ENCODE data around the gene MRPS16.
"Not testable (repeated sequence)": the region's sequence is repeated elsewhere in the genome, so short reads cannot be mapped to it uniquely, and the experiment has no call there.

MRPS16 gene

GRCh38 chr10:73262880-73263555, 10.6 kb upstream of the MRPS16 start:
- H3K27ac ChIP-seq (ENCODE audit: low read length, poor library complexity, severe bottlenecking) = no peak overlapping the region
- 100% methylated on average over 1 of the region's 5 CpGs for WGBS
- no peak overlapping the region for H4K91ac ChIP-seq (ENCODE audit: low read length)
- DNase-seq = no peak
- H3K36me3 ChIP-seq (ENCODE audit: control insufficient read depth in 1 of 2, insufficient read depth in 2 of 2, low read depth in 1 of 2, low read length in 2 of 2) = no peaks in the 10 kb centered on the region
- H3K4me1 ChIP-seq (ENCODE audit: control insufficient read depth, insufficient read depth, low read depth, low read length) = no peaks in the 10 kb centered on the region
- no peak overlapping the region for H3K4ac ChIP-seq (ENCODE audit: low read depth in 1 of 2, low read length in 2 of 2)
- no peak overlapping the region for H2AK5ac ChIP-seq (ENCODE audit: low read length, severe bottlenecking)
- no peak overlapping the region for H3K23ac ChIP-seq (ENCODE audit: low read length in 2 of 2)
- H2BK15ac ChIP-seq (ENCODE audit: low read depth, poor library complexity, severe bottlenecking) = no peak overlapping the region
- H3K4me3 ChIP-seq (ENCODE audit: insufficient read depth in 1 of 2, low read depth in 1 of 2, low read length in 2 of 2) = no peak overlapping the region
- H2AFZ ChIP-seq (ENCODE audit: low read depth, low read length) = no peak overlapping the region
- H3K9ac ChIP-seq (ENCODE audit: low read length) = no peak overlapping the region
- no peaks in the 10 kb centered on the region for H3K9me3 ChIP-seq (ENCODE audit: control insufficient read depth, low read length)
- H3K4me2 ChIP-seq (ENCODE audit: low read length, poor library complexity, severe bottlenecking) = no peak overlapping the region
- no peak overlapping the region for H2BK120ac ChIP-seq (ENCODE audit: low read depth, low read length)
- H3K14ac ChIP-seq (ENCODE audit: low read length in 2 of 2) = no peak overlapping the region
- H3K27me3 ChIP-seq (ENCODE audit: control insufficient read depth in 1 of 2, insufficient read depth in 1 of 2, low read length in 2 of 2) = no peaks in the 10 kb centered on the region
- H2BK5ac ChIP-seq (ENCODE audit: low read depth, low read length, poor library complexity, severe bottlenecking) = no peak overlapping the region
- H3K79me1 ChIP-seq (replicated peaks; ENCODE audit: low read length, poor library complexity, severe bottlenecking) = no peaks in the 10 kb centered on the region
- no peak overlapping the region for H2BK12ac ChIP-seq (ENCODE audit: low read length in 2 of 2)
- H3K18ac ChIP-seq (ENCODE audit: low read depth in 1 of 2, low read length in 2 of 2) = no peak overlapping the region
- H4K8ac ChIP-seq (ENCODE audit: low read length) = no peak overlapping the region

DNA sequence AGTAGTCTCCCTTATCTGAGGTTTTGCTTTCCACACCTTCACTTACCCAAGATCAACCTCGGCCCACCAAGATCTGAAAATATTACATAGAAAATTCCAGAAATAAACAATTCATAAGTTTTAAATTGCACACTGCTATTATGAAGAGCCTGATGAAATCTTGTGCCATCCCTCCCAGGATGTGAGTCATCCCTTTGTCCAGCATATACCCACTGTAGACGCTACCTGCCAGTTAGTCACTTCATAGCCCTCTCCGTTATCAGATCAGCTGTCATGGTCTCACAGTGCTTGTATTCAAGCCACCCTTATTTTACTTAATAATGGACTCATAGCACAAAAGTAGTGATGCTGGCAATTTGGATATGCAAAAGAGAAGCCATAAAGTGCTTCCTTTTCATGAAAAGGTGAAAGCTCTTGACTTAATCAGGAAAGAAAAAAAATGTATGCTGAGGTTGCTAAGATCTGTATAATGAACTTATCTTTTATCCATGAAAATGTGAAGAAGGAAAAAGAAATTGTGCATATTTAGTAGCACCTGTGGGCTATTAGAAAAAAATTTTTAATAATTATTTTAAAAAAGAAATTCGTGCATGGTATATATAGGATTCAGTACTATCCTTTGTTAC, 9.8 kb upstream of the MRPS16 start:
- no peak overlapping the region for H2BK15ac ChIP-seq (ENCODE audit: low read depth, poor library complexity, severe bottlenecking)
- no peak overlapping the region for H3K4me3 ChIP-seq (ENCODE audit: insufficient read depth in 1 of 2, low read depth in 1 of 2, low read length in 2 of 2)
- H2BK120ac ChIP-seq (ENCODE audit: low read depth, low read length) = no peak overlapping the region
- 57% methylated on average over 3 of the region's 4 CpGs for WGBS
- no peaks in the 10 kb centered on the region for H3K9me3 ChIP-seq (ENCODE audit: control insufficient read depth, low read length)
- H3K4me1 ChIP-seq (ENCODE audit: control insufficient read depth, insufficient read depth, low read depth, low read length) = no peaks in the 10 kb centered on the region
- no peak overlapping the region for H4K91ac ChIP-seq (ENCODE audit: low read length)
- no peak overlapping the region for H3K27ac ChIP-seq (ENCODE audit: low read length, poor library complexity, severe bottlenecking)
- H3K36me3 ChIP-seq (ENCODE audit: control insufficient read depth in 1 of 2, insufficient read depth in 2 of 2, low read depth in 1 of 2, low read length in 2 of 2) = no peaks in the 10 kb centered on the region
- H3K18ac ChIP-seq (ENCODE audit: low read depth in 1 of 2, low read length in 2 of 2) = no peak overlapping the region
- no peak overlapping the region for H2AK5ac ChIP-seq (ENCODE audit: low read length, severe bottlenecking)
- no peak overlapping the region for H3K14ac ChIP-seq (ENCODE audit: low read length in 2 of 2)
- peak; percentile 54 for DNase-seq
- peak overlapping the region; percentile 28 for H3K9ac ChIP-seq (ENCODE audit: low read length)
- H3K27me3 ChIP-seq (ENCODE audit: control insufficient read depth in 1 of 2, insufficient read depth in 1 of 2, low read length in 2 of 2) = no peaks in the 10 kb centered on the region
- no peak overlapping the region for H2BK5ac ChIP-seq (ENCODE audit: low read depth, low read length, poor library complexity, severe bottlenecking)
- no peak overlapping the region for H2BK12ac ChIP-seq (ENCODE audit: low read length in 2 of 2)
- no peak overlapping the region for H3K23ac ChIP-seq (ENCODE audit: low read length in 2 of 2)
- H3K4ac ChIP-seq (ENCODE audit: low read depth in 1 of 2, low read length in 2 of 2) = no peak overlapping the region
- no peaks in the 10 kb centered on the region for H3K79me1 ChIP-seq (replicated peaks; ENCODE audit: low read length, poor library complexity, severe bottlenecking)
- no peak overlapping the region for H3K4me2 ChIP-seq (ENCODE audit: low read length, poor library complexity, severe bottlenecking)
- H4K8ac ChIP-seq (ENCODE audit: low read length) = no peak overlapping the region
- H2AFZ ChIP-seq (ENCODE audit: low read depth, low read length) = no peak overlapping the region

- Histone ChIP-seq H2BK12ac (ENCODE audit: low read length in 2 of 2) (no peak overlapping the region), H3K36me3 (ENCODE audit: control insufficient read depth in 1 of 2, insufficient read depth in 2 of 2, low read depth in 1 of 2, low read length in 2 of 2) (no peaks in the 10 kb centered on the region)
Measured at GRCh38 chr10:73261362-73261995, 9.0 kb upstream of the MRPS16 start.

DNA sequence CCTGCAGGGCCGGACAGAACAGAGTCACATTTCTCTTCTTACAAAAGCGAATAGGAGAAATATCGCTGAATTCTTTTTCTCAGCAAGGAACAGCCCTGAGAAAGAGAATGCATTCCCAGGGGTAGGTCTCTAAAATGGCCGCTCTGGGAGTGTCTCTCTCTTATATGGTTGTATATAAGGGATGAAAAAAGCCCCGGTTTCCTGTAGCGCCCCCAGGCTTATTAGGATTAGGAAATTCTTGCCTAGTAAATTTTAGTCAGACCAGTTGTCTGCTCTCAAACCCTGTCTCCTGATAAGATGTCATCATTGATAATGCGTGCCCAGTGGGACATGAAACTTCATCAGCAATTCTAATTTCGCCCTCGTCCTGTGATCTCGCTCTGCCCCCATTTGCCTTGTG, 6.2 kb upstream of the MRPS16 start:
- not testable (repeated sequence) for H3K36me3 ChIP-seq (ENCODE audit: control insufficient read depth in 1 of 2, insufficient read depth in 2 of 2, low read depth in 1 of 2, low read length in 2 of 2); H2AK5ac ChIP-seq (ENCODE audit: low read length, severe bottlenecking); H4K8ac ChIP-seq (ENCODE audit: low read length); H3K9me3 ChIP-seq (ENCODE audit: control insufficient read depth, low read length); H3K79me1 ChIP-seq (replicated peaks; ENCODE audit: low read length, poor library complexity, severe bottlenecking); H2BK15ac ChIP-seq (ENCODE audit: low read depth, poor library complexity, severe bottlenecking); H3K23ac ChIP-seq (ENCODE audit: low read length in 2 of 2); H3K9ac ChIP-seq (ENCODE audit: low read length); H3K18ac ChIP-seq (ENCODE audit: low read depth in 1 of 2, low read length in 2 of 2); H3K27ac ChIP-seq (ENCODE audit: low read length, poor library complexity, severe bottlenecking); H2BK5ac ChIP-seq (ENCODE audit: low read depth, low read length, poor library complexity, severe bottlenecking); H3K14ac ChIP-seq (ENCODE audit: low read length in 2 of 2); H2BK120ac ChIP-seq (ENCODE audit: low read depth, low read length); DNase-seq; H3K4ac ChIP-seq (ENCODE audit: low read depth in 1 of 2, low read length in 2 of 2); H4K91ac ChIP-seq (ENCODE audit: low read length); H3K27me3 ChIP-seq (ENCODE audit: control insufficient read depth in 1 of 2, insufficient read depth in 1 of 2, low read length in 2 of 2); H3K4me1 ChIP-seq (ENCODE audit: control insufficient read depth, insufficient read depth, low read depth, low read length); H3K4me2 ChIP-seq (ENCODE audit: low read length, poor library complexity, severe bottlenecking); H3K4me3 ChIP-seq (ENCODE audit: insufficient read depth in 1 of 2, low read depth in 1 of 2, low read length in 2 of 2); H2BK12ac ChIP-seq (ENCODE audit: low read length in 2 of 2); H2AFZ ChIP-seq (ENCODE audit: low read depth, low read length)
- WGBS = 95% methylated on average over 10 of the region's 10 CpGs

More at GRCh38 chr10:73261362-73261995, 9.0 kb upstream of the MRPS16 start:
- no peak overlapping the region for H2AK5ac ChIP-seq (ENCODE audit: low read length, severe bottlenecking)
- H3K4me3 ChIP-seq (ENCODE audit: insufficient read depth in 1 of 2, low read depth in 1 of 2, low read length in 2 of 2) = no peak overlapping the region
- no peaks in the 10 kb centered on the region for H3K27me3 ChIP-seq (ENCODE audit: control insufficient read depth in 1 of 2, insufficient read depth in 1 of 2, low read length in 2 of 2)
- H3K14ac ChIP-seq (ENCODE audit: low read length in 2 of 2) = no peak overlapping the region
- no peak overlapping the region for H3K18ac ChIP-seq (ENCODE audit: low read depth in 1 of 2, low read length in 2 of 2)
- no peak for DNase-seq
- H3K4me1 ChIP-seq (ENCODE audit: control insufficient read depth, insufficient read depth, low read depth, low read length) = no peaks in the 10 kb centered on the region
- no peak overlapping the region for H3K4ac ChIP-seq (ENCODE audit: low read depth in 1 of 2, low read length in 2 of 2)
- H2BK15ac ChIP-seq (ENCODE audit: low read depth, poor library complexity, severe bottlenecking) = no peak overlapping the region
- H3K4me2 ChIP-seq (ENCODE audit: low read length, poor library complexity, severe bottlenecking) = no peak overlapping the region
- H3K9ac ChIP-seq (ENCODE audit: low read length) = no peak overlapping the region
- H3K79me1 ChIP-seq (replicated peaks; ENCODE audit: low read length, poor library complexity, severe bottlenecking) = no peaks in the 10 kb centered on the region
- H2AFZ ChIP-seq (ENCODE audit: low read depth, low read length) = no peak overlapping the region
- no peak overlapping the region for H3K27ac ChIP-seq (ENCODE audit: low read length, poor library complexity, severe bottlenecking)
- H2BK5ac ChIP-seq (ENCODE audit: low read depth, low read length, poor library complexity, severe bottlenecking) = no peak overlapping the region
- H4K91ac ChIP-seq (ENCODE audit: low read length) = no peak overlapping the region
- no peak overlapping the region for H4K8ac ChIP-seq (ENCODE audit: low read length)
- H3K23ac ChIP-seq (ENCODE audit: low read length in 2 of 2) = no peak overlapping the region
- WGBS = 95% methylated on average over 8 of the region's 9 CpGs
- H3K9me3 ChIP-seq (ENCODE audit: control insufficient read depth, low read length) = no peaks in the 10 kb centered on the region
- no peak overlapping the region for H2BK120ac ChIP-seq (ENCODE audit: low read depth, low read length)

All from mesenchymal stem cell (in vitro differentiated cells and primary cell).